OCI-LY7 (cell line): ENCODE data around the gene PDXP.

Source experiments
- EZH2phosphoT487 ChIP-seq: fragments of 200-600 bp; sonication (generic); IDR thresholded peaks from 2 replicates; pipeline ENCODE4 v1.6.1; 2018; ENCODE audit warnings: low read depth, borderline replicate concordance, mild to moderate bottlenecking, mixed run types, antibody characterized with exemption, low read length, moderate library complexity, mixed read lengths
- TF ChIP-seq, protein P1 (sequence below): fragments of 200-600 bp; sonication (generic); conservative IDR thresholded peaks from 2 replicates; pipeline ENCODE4 v1.5.1; 2014; ENCODE audit warnings: mild to moderate bottlenecking, antibody characterized with exemption, low read length, moderate library complexity, mixed read lengths

GRCh38 chr22:37621352-37621860, 37.1 kb upstream of the PDXP start:
- TF ChIP-seq, protein P1, sequence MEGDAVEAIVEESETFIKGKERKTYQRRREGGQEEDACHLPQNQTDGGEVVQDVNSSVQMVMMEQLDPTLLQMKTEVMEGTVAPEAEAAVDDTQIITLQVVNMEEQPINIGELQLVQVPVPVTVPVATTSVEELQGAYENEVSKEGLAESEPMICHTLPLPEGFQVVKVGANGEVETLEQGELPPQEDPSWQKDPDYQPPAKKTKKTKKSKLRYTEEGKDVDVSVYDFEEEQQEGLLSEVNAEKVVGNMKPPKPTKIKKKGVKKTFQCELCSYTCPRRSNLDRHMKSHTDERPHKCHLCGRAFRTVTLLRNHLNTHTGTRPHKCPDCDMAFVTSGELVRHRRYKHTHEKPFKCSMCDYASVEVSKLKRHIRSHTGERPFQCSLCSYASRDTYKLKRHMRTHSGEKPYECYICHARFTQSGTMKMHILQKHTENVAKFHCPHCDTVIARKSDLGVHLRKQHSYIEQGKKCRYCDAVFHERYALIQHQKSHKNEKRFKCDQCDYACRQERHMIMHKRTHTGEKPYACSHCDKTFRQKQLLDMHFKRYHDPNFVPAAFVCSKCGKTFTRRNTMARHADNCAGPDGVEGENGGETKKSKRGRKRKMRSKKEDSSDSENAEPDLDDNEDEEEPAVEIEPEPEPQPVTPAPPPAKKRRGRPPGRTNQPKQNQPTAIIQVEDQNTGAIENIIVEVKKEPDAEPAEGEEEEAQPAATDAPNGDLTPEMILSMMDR: no peak
- no peak for TF ChIP-seq EZH2phosphoT487
